Panc1 (cell line): ENCODE data around the gene ARHGEF40. TPM values are rescaled to one million over a fixed set of nuclear protein-coding genes. Genes with fewer than 3 reads are reported as not detected.

Source experiments
- ATAC-seq: fragments of 200-7000 bp; cut with Tn5 transposase; 2 replicates; pipeline ENCODE4 v1.9.1; 2020; ENCODE audit warnings: mild to moderate bottlenecking, moderate library complexity
- BruUV-seq: library from RNA; stranded (reverse); fragments of 400-500 nt; replicated peaks from 2 replicates; lab custom pipeline; 2021; lab: Mats Ljungman, UMichigan
- CTCF ChIA-PET: fragments of 300-600 bp; sonication (Branson Sonifier 250); formaldehyde crosslinking; loops from one replicate; lab custom pipeline; 2022; ENCODE audit warnings: antibody characterized with exemption; lab: Charles Lee
- POLR2A ChIA-PET: fragments of 300-600 bp; sonication (Branson Sonifier 250); formaldehyde crosslinking; loops from one replicate; lab custom pipeline; 2022; ENCODE audit warnings: antibody characterized with exemption; lab: Charles Lee
- DNase-seq: peaks from one replicate; pipeline ENCODE4 v3.0.0-alpha.2; 2010; ENCODE audit warnings: low read depth, low spot score
- H3K27ac ChIP-seq: 2 replicates; pipeline ENCODE4 v1.5.1; 2011; ENCODE audit warnings: mild to moderate bottlenecking, low read length, inconsistent platforms
- H3K27me3 ChIP-seq: fragments of 200-500 bp; sonication (Bioruptor generic); 2 replicates; pipeline ENCODE4 v1.6.0; 2014; ENCODE audit warnings: low read length, inconsistent platforms; ENCODE audit not compliant: control insufficient read depth, insufficient read depth
- H3K36me3 ChIP-seq: fragments of 200-500 bp; sonication (Bioruptor generic); 2 replicates; pipeline ENCODE4 v1.5.1; 2014; ENCODE audit warnings: inconsistent platforms, mild to moderate bottlenecking, low read length, moderate library complexity; ENCODE audit not compliant: control insufficient read depth, insufficient read depth
- H3K4me1 ChIP-seq: 2 replicates; pipeline ENCODE4 v1.5.1; 2011; ENCODE audit warnings: inconsistent platforms, mild to moderate bottlenecking, low read length, moderate library complexity; ENCODE audit not compliant: control insufficient read depth, insufficient read depth
- H3K4me3 ChIP-seq, 2 experiments: 2 replicates each; pipeline ENCODE4 v1.5.1; 2011 to 2012; ENCODE audit warnings: low read depth in 2 of 2, low read length in 2 of 2, mild to moderate bottlenecking in 2 of 2, inconsistent platforms in 1 of 2, moderate library complexity in 1 of 2
- H3K9me3 ChIP-seq: fragments of 200-500 bp; sonication (Bioruptor generic); 2 replicates; pipeline ENCODE4 v1.5.1; 2014; ENCODE audit warnings: low read depth, mild to moderate bottlenecking, inconsistent platforms, low read length, moderate library complexity; ENCODE audit not compliant: control insufficient read depth, insufficient read depth
- CTCF ChIP-seq: fragments of 450-650 bp; IDR thresholded peaks from 2 replicates; pipeline ENCODE4 v1.5.1; 2017; ENCODE audit warnings: mild to moderate bottlenecking
- POLR2AphosphoS5 ChIP-seq: IDR thresholded peaks from 2 replicates; pipeline ENCODE4 v1.6.1; 2012; ENCODE audit warnings: mild to moderate bottlenecking, low read depth, low read length, moderate library complexity
- REST ChIP-seq, 2 experiments: IDR thresholded peaks; 2 replicates each; pipeline ENCODE4 v1.6.1; 2011 to 2012; ENCODE audit warnings: low read depth in 2 of 2, control low read depth in 1 of 2, low read length in 1 of 2, mild to moderate bottlenecking in 1 of 2, moderate library complexity in 1 of 2; ENCODE audit not compliant: insufficient read depth in 1 of 2
- SIN3A ChIP-seq: IDR thresholded peaks from 2 replicates; pipeline ENCODE4 v1.6.1; 2012; ENCODE audit warnings: low read depth, mild to moderate bottlenecking, low read length, moderate library complexity, borderline replicate concordance; ENCODE audit not compliant: insufficient read depth
- TCF7L2 ChIP-seq: IDR thresholded peaks from 2 replicates; pipeline ENCODE4 v1.6.1; 2011; ENCODE audit warnings: mild to moderate bottlenecking, low read depth, low read length, inconsistent platforms
- in situ Hi-C: cut with HindIII; loops from 2 replicates; pipeline ENCODE4 v1.10.0; 2016; ENCODE audit warnings: low sequenced_read_pairs, low pct_unique_long_range_greater_than_20kb
- intact Hi-C: fragments of 100-400 bp; cut with micrococcal nuclease; formaldehyde crosslinking; loops from one replicate; pipeline ENCODE4 v1.10.0; 2022; ENCODE audit not compliant: unreplicated experiment
- total RNA-seq: library from RNA; stranded (reverse); gene quantifications from one replicate; pipeline ENCODE4 v1.2.1, GENCODE V29; 2021; ENCODE audit not compliant: unreplicated experiment

ARHGEF40 gene
- total RNA-seq, 1 experiment from 2014 or later = 11.1 TPM

- no TSS peak for BruUV-seq
- ChIA-PET CTCF (interaction anchor here (0.7 kb wide), 1 partner anchor 16 kb away, joined by 5 read pairs; no protein-coding TSS in a partner anchor), POLR2A (no interaction called here)
- intact Hi-C loops = no loop called here
- Histone ChIP-seq H3K4me1 (no peaks in the 10 kb centered on the region), H3K27me3 (0 out of 2 replicates have a peak, but pooled peaks cover 2% of the 10 kb centered on the region), H3K36me3 (no peaks in the 10 kb centered on the region), H3K27ac (no peak overlapping the region), H3K4me3 (no peak overlapping the region), H3K9me3 (no peaks in the 10 kb centered on the region)
- TF ChIP-seq REST (IDR thresholded peaks at IDR 0.05; ENCODE audit: insufficient read depth in 1 of 2, low read depth in 2 of 2, low read length in 1 of 2) (no peak), TCF7L2 (no peak), CTCF (no peak), POLR2AphosphoS5 (no peak), SIN3A (no peak)
- no peak for ATAC-seq
- in situ Hi-C loops = no loop called here
- DNase-seq = no peak
Observed at GRCh38 chr14:21121122-21121521, 51.0 kb downstream of the ARHGEF40 start.

GRCh38 chr14:21123429-21123828, 53.3 kb downstream of the ARHGEF40 start:
- H3K9me3 ChIP-seq = no peaks in the 10 kb centered on the region
- H3K4me1 ChIP-seq = no peaks in the 10 kb centered on the region
- intact Hi-C loops = no loop called here
- POLR2A ChIA-PET = no interaction called here
- no peak for TF ChIP-seq CTCF
- no peak for TF ChIP-seq POLR2AphosphoS5
- no TSS peak for BruUV-seq
- no peaks in the 10 kb centered on the region for H3K36me3 ChIP-seq
- no peak for ATAC-seq
- no peak for DNase-seq
- 0 out of 2 replicates have a peak, but pooled peaks cover 2% of the 10 kb centered on the region for H3K27me3 ChIP-seq
- CTCF ChIA-PET = no interaction called here
- H3K4me3 ChIP-seq = no peak overlapping the region
- in situ Hi-C loops = no loop called here
- H3K27ac ChIP-seq = no peak overlapping the region

- Histone ChIP-seq H3K9me3 (no peaks in the 10 kb centered on the region), H3K36me3 (no peaks in the 10 kb centered on the region), H3K27ac (no peak overlapping the region), H3K27me3 (0 out of 2 replicates have a peak, but pooled peaks cover 2% of the 10 kb centered on the region), H3K4me3 (no peak overlapping the region), H3K4me1 (no peaks in the 10 kb centered on the region)
- intact Hi-C loops = no loop called here
- no peak for DNase-seq
- POLR2A ChIA-PET = no interaction called here
- in situ Hi-C loops = no loop called here
- no TSS peak for BruUV-seq
- no peak for TF ChIP-seq CTCF
- TF ChIP-seq TCF7L2 = no peak
- no peak for TF ChIP-seq SIN3A
- TF ChIP-seq POLR2AphosphoS5 = no peak
- no peak for TF ChIP-seq REST (IDR thresholded peaks at IDR 0.05; ENCODE audit: insufficient read depth in 1 of 2, low read depth in 2 of 2, low read length in 1 of 2)
- CTCF ChIA-PET = no interaction called here
- ATAC-seq = no peak
Observed at GRCh38 chr14:21133901-21134300, 63.8 kb downstream of the ARHGEF40 start.
